GM10248 (cell line): ENCODE data around the gene ZNF620.

ENCODE experiments used
- CTCF ChIA-PET: fragments of 300-600 bp; sonication (Branson Sonifier 250); formaldehyde crosslinking; extraction: SDS; loops from one replicate; lab custom pipeline; 2021; ENCODE audit warnings: antibody characterized with exemption; lab: Yijun Ruan, JAX
- POLR2A ChIA-PET: fragments of 350-650 bp; sonication (Branson Sonifier 250); formaldehyde crosslinking; extraction: SDS; loops from one replicate; lab custom pipeline; 2020; ENCODE audit warnings: antibody characterized with exemption; lab: Yijun Ruan, JAX
- DNase-seq: peaks from one replicate; pipeline ENCODE4 v3.0.0; 2012; ENCODE audit errors: extremely low spot score
- TF ChIP-seq, protein P1 (sequence below): IDR thresholded peaks from 2 replicates; pipeline ENCODE4 v1.5.1; 2012; ENCODE audit warnings: mild to moderate bottlenecking, low read depth; ENCODE audit errors: extremely low read depth, missing control alignments, control extremely low read depth

ZNF620 gene

GRCh38 chr3:40476478-40477470 is 29.1 kb upstream of the ZNF620 start, which contains the start of gene ZNF619:
Gene ZNF619 (plus strand): TSS chr3:40477122. CDS start chr3:40477980, 858 bp downstream.
- POLR2A ChIA-PET: interaction anchor here (0.5 to 0.6 kb wide), 2 partner anchors 13 to 168 kb away, joined by 4 read pairs; no protein-coding TSS in a partner anchor
- TF ChIP-seq, protein P1, sequence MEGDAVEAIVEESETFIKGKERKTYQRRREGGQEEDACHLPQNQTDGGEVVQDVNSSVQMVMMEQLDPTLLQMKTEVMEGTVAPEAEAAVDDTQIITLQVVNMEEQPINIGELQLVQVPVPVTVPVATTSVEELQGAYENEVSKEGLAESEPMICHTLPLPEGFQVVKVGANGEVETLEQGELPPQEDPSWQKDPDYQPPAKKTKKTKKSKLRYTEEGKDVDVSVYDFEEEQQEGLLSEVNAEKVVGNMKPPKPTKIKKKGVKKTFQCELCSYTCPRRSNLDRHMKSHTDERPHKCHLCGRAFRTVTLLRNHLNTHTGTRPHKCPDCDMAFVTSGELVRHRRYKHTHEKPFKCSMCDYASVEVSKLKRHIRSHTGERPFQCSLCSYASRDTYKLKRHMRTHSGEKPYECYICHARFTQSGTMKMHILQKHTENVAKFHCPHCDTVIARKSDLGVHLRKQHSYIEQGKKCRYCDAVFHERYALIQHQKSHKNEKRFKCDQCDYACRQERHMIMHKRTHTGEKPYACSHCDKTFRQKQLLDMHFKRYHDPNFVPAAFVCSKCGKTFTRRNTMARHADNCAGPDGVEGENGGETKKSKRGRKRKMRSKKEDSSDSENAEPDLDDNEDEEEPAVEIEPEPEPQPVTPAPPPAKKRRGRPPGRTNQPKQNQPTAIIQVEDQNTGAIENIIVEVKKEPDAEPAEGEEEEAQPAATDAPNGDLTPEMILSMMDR: no peak
- CTCF ChIA-PET: interaction anchor here (1.1 to 1.4 kb wide), 2 partner anchors 18 to 49 kb away, joined by 3 to 4 read pairs; no protein-coding TSS in a partner anchor
- DNase-seq: peak; percentile 86

DNA sequence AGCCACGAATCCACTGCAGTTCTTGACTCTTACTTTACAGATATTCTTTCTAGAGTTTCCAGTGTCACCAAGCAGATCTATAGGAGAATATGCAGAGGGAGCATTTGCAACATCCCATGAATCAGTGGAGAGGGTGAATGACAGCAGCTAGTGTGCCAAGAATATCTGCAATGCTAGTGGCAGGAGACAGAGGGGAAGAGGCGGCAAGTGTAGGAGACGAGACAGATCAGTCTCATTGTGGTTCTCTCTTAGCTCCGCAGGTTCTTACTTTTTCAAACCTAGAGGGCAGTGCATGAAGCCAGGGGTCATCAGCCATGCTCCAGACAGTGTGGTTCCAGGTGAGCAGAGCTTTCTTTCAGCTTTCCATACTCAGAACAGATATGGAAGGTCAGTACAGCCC is 28.2 kb upstream of the ZNF620 start:
- no peak for DNase-seq
- CTCF ChIA-PET: interaction anchor here (1.1 to 1.4 kb wide), 2 partner anchors 19 to 48 kb away, joined by 3 to 4 read pairs; no protein-coding TSS in a partner anchor
- POLR2A ChIA-PET: no interaction called here
- TF ChIP-seq, protein P1: no peak

- POLR2A ChIA-PET: no interaction called here
- no peak for DNase-seq
- CTCF ChIA-PET: interaction anchor here (1.0 to 1.2 kb wide), 2 partner anchors 18 to 98 kb away, joined by 3 read pairs; no protein-coding TSS in a partner anchor
- TF ChIP-seq, protein P1: no peak
Observed at GRCh38 chr3:40487172-40487571, 18.7 kb upstream of the ZNF620 start.

GRCh38 chr3:40490916-40491315 is 14.9 kb upstream of the ZNF620 start:
- no peak for DNase-seq
- TF ChIP-seq, protein P1: no peak
- POLR2A ChIA-PET: no interaction called here
- CTCF ChIA-PET: no interaction called here

GRCh38 chr3:40494698-40495097 is 11.1 kb upstream of the ZNF620 start:
- ChIA-PET POLR2A (no interaction called here), CTCF (interaction anchor here (0.9 to 1.4 kb wide), 2 partner anchors 10 to 11 kb away, joined by 3 to 5 read pairs; partner anchors contain the start of gene ZNF620)
- TF ChIP-seq, protein P1: no peak
- DNase-seq: no peak

GRCh38 chr3:40497288-40497687 is 8.6 kb upstream of the ZNF620 start:
- CTCF ChIA-PET: interaction anchor here (1.4 kb wide), 1 partner anchor 9 kb away, joined by 4 read pairs; the partner anchor contains the start of gene ZNF620
- DNase-seq: no peak
- POLR2A ChIA-PET: no interaction called here
- TF ChIP-seq, protein P1: no peak
